Caco-2 (cell line): ENCODE data around the gene LRIT3. TPM values are rescaled to one million over a fixed set of nuclear protein-coding genes. Genes with fewer than 3 reads are reported as not detected.

Experiments used
- BruUV-seq: library from RNA; stranded (reverse); fragments of 400-500 nt; replicated peaks from 2 replicates; lab custom pipeline; 2021; lab: Mats Ljungman, UMichigan
- CTCF ChIA-PET: fragments of 300-600 bp; sonication (Branson Sonifier 250); formaldehyde crosslinking; loops from one replicate; lab custom pipeline; 2022; ENCODE audit warnings: antibody characterized with exemption; lab: Charles Lee
- POLR2A ChIA-PET: fragments of 300-600 bp; sonication (Branson Sonifier 250); formaldehyde crosslinking; loops from one replicate; lab custom pipeline; 2022; ENCODE audit warnings: antibody characterized with exemption; lab: Charles Lee
- DNase-seq, 2 experiments: peaks; one replicate each; pipeline versions ENCODE4 v3.0.0 to v3.0.0-alpha.2; 2020 to 2022
- H3K27me3 ChIP-seq: replicated peaks from 2 replicates; pipeline ENCODE4 v1.6.0; 2011; ENCODE audit warnings: low read length; ENCODE audit not compliant: control insufficient read depth, insufficient read depth
- H3K36me3 ChIP-seq: 2 replicates; pipeline ENCODE4 v1.5.1; 2011; ENCODE audit warnings: low read length; ENCODE audit not compliant: control insufficient read depth, insufficient read depth
- H3K4me1 ChIP-seq: fragments of 250-450 bp; sonication (Bioruptor Pico); 2 replicates; pipeline ENCODE4 v1.5.1; 2020; ENCODE audit warnings: mild to moderate bottlenecking
- H3K4me3 ChIP-seq: 2 replicates; pipeline ENCODE4 v1.5.1; 2011; ENCODE audit warnings: low read depth, mild to moderate bottlenecking, control low read depth, low read length
- H3K9me3 ChIP-seq: fragments of 250-450 bp; sonication (Bioruptor Pico); 2 replicates; pipeline ENCODE4 v1.5.1; 2020; ENCODE audit warnings: mild to moderate bottlenecking, moderate library complexity
- H3K27ac Mint-ChIP-seq: one replicate; pipeline ENCODE4 v1.8.0; 2022; ENCODE audit warnings: mixed read lengths; ENCODE audit not compliant: unreplicated experiment
- H3K27me3 Mint-ChIP-seq: one replicate; pipeline ENCODE4 v1.8.0; 2022; ENCODE audit warnings: mixed read lengths; ENCODE audit not compliant: insufficient read depth, unreplicated experiment
- H3K36me3 Mint-ChIP-seq: one replicate; pipeline ENCODE4 v1.8.0; 2022; ENCODE audit warnings: mild to moderate bottlenecking, mixed read lengths; ENCODE audit not compliant: insufficient read depth, unreplicated experiment
- H3K4me1 Mint-ChIP-seq: one replicate; pipeline ENCODE4 v1.8.0; 2022; ENCODE audit warnings: low read depth, mixed read lengths; ENCODE audit not compliant: unreplicated experiment
- H3K4me3 Mint-ChIP-seq: one replicate; pipeline ENCODE4 v1.8.0; 2022; ENCODE audit warnings: mild to moderate bottlenecking, moderate library complexity, mixed read lengths; ENCODE audit not compliant: unreplicated experiment
- H3K9me3 Mint-ChIP-seq: one replicate; pipeline ENCODE4 v1.8.0; 2022; ENCODE audit warnings: mixed read lengths; ENCODE audit not compliant: unreplicated experiment
- intact Hi-C: fragments of 100-400 bp; cut with micrococcal nuclease; formaldehyde crosslinking; loops from one replicate; pipeline ENCODE4 v1.10.0; 2022; ENCODE audit not compliant: unreplicated experiment
- total RNA-seq: library from RNA; stranded (reverse); gene quantifications from 2 replicates; pipeline ENCODE4 v1.2.3, GENCODE V29; 2022
- TF ChIP-seq, protein P1 (sequence below), 2 experiments: fragments of 200-600 bp in 1 of 2; IDR thresholded peaks; 1 replicate in 1 of 2; 2 replicates in 1 of 2; pipeline versions ENCODE4 v1.5.1 to v1.8.0; 2011 to 2022; ENCODE audit warnings: antibody characterized with exemption in 1 of 2, control low read depth in 1 of 2, inconsistent platforms in 1 of 2, low read depth in 1 of 2, low read length in 1 of 2, mild to moderate bottlenecking in 1 of 2, moderate library complexity in 1 of 2; ENCODE audit not compliant: insufficient read depth in 1 of 2, severe bottlenecking in 1 of 2, unreplicated experiment in 1 of 2

The LRIT3 gene
- total RNA-seq, 1 experiment from 2014 or later, result 0.34 TPM

DNA sequence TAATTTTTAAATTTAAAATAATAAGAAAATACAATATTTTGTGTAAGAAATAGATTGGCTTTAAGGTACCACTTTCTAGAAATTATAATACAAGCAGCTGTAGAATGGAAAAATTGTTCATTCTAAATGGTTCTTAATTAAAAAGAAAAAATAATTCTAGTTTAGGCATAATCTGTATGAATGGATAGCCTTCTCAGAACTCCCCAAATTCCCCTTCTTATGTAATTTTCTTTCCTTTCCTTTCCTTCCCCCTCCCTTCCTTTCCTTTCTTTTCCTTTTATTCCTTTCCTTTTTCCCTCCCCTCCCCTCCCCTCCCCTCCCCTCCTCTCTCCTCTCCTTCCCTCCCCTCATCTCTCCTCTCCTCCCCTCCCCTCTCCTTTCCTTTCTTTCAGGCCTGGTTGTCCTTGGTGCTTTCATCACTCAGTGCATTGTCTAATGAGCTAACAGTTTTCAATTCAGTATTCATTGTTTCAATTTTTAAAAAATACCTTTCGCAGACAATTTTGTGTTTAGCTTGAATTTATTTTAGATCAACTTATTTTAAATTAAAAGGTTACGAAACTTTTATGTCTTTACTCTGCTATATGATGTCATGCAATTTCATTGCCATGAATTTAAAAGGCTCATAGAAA is 28.8 kb downstream of the LRIT3 start:
- no peaks in the 10 kb centered on the region for H3K4me1 Mint-ChIP-seq
- no peaks in the 10 kb centered on the region for H3K9me3 Mint-ChIP-seq
- H3K4me1 ChIP-seq, result no peaks in the 10 kb centered on the region
- H3K27ac Mint-ChIP-seq, result no peak overlapping the region
- H3K27me3 ChIP-seq, result no peaks in the 10 kb centered on the region; the same call in 1 of the 2 replicates
- H3K4me3 ChIP-seq, result no peak overlapping the region
- TF ChIP-seq, protein P1, sequence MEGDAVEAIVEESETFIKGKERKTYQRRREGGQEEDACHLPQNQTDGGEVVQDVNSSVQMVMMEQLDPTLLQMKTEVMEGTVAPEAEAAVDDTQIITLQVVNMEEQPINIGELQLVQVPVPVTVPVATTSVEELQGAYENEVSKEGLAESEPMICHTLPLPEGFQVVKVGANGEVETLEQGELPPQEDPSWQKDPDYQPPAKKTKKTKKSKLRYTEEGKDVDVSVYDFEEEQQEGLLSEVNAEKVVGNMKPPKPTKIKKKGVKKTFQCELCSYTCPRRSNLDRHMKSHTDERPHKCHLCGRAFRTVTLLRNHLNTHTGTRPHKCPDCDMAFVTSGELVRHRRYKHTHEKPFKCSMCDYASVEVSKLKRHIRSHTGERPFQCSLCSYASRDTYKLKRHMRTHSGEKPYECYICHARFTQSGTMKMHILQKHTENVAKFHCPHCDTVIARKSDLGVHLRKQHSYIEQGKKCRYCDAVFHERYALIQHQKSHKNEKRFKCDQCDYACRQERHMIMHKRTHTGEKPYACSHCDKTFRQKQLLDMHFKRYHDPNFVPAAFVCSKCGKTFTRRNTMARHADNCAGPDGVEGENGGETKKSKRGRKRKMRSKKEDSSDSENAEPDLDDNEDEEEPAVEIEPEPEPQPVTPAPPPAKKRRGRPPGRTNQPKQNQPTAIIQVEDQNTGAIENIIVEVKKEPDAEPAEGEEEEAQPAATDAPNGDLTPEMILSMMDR (IDR thresholded peaks at IDR 0.05; ENCODE audit: insufficient read depth in 1 of 2, low read depth in 1 of 2, low read length in 1 of 2, severe bottlenecking in 1 of 2, unreplicated experiment in 1 of 2), result no peak
- H3K9me3 ChIP-seq, result no peaks in the 10 kb centered on the region
- no peak overlapping the region for H3K4me3 Mint-ChIP-seq
- ChIA-PET CTCF (no interaction called here), POLR2A (no interaction called here)
- H3K36me3 ChIP-seq, result no peaks in the 10 kb centered on the region
- intact Hi-C loops, result no loop called here
- H3K36me3 Mint-ChIP-seq, result no peaks in the 10 kb centered on the region
- peaks cover 4% of the 10 kb centered on the region for H3K27me3 Mint-ChIP-seq
- BruUV-seq, result no TSS peak
- no peak for DNase-seq

DNA sequence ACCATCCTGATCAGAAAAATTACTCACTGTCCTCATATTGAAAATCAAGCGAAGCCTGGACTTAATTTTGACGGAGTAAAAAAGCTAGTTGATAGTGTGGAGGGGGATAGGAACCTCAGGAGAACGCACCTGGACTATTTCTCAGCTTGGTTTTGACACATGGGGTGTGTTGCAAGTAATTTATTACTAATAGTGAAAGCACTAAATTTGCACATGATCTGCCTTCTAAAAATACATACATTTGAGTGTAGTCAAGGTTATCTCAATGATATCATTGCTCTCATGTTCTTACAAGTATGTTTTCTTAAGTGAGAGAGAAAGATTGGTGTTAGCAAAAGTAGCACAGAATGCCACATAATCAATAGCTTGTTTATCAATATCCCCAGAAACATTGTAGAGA is 29.5 kb downstream of the LRIT3 start:
- no TSS peak for BruUV-seq
- no peaks in the 10 kb centered on the region; the same call in 1 of the 2 replicates for H3K27me3 ChIP-seq
- H3K4me3 ChIP-seq, result no peak overlapping the region
- Mint-ChIP-seq H3K27me3 (peaks cover 4% of the 10 kb centered on the region), H3K9me3 (no peaks in the 10 kb centered on the region), H3K4me3 (no peak overlapping the region), H3K4me1 (no peaks in the 10 kb centered on the region), H3K27ac (no peak overlapping the region), H3K36me3 (no peaks in the 10 kb centered on the region)
- ChIA-PET CTCF (no interaction called here), POLR2A (no interaction called here)
- intact Hi-C loops, result no loop called here
- TF ChIP-seq, protein P1 (IDR thresholded peaks at IDR 0.05; ENCODE audit: insufficient read depth in 1 of 2, low read depth in 1 of 2, low read length in 1 of 2, severe bottlenecking in 1 of 2, unreplicated experiment in 1 of 2), result no peak
- no peaks in the 10 kb centered on the region for H3K4me1 ChIP-seq
- no peak for DNase-seq
- no peaks in the 10 kb centered on the region for H3K36me3 ChIP-seq
- no peaks in the 10 kb centered on the region for H3K9me3 ChIP-seq

DNA sequence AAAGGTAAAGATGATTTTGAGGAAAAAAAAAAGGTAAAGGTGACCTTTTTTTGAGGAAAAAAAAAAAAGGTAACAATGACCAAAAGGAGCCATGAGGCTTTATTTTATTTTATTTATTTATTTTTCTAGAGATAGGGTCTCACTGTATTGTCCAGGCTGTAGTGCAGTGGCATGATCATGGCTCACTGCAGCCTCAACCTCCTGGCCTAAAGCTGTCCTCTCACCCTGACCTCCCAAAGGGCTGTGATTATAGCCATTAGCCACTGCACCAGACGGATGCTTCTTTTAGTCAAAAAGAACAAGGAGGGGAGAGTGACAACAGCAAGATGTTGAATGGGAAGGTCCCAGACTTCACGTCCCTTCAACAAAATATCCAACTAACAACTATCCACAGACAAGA is 30.4 kb downstream of the LRIT3 start:
- no peak overlapping the region for H3K27ac Mint-ChIP-seq
- CTCF ChIA-PET, result no interaction called here
- POLR2A ChIA-PET, result no interaction called here
- TF ChIP-seq, protein P1 (IDR thresholded peaks at IDR 0.05; ENCODE audit: insufficient read depth in 1 of 2, low read depth in 1 of 2, low read length in 1 of 2, severe bottlenecking in 1 of 2, unreplicated experiment in 1 of 2), result no peak
- BruUV-seq, result no TSS peak
- no peak overlapping the region for H3K4me3 ChIP-seq
- H3K27me3 ChIP-seq, result no peaks in the 10 kb centered on the region; the same call in 1 of the 2 replicates
- no peaks in the 10 kb centered on the region for H3K9me3 Mint-ChIP-seq
- peaks cover 4% of the 10 kb centered on the region for H3K27me3 Mint-ChIP-seq
- no peaks in the 10 kb centered on the region for H3K4me1 Mint-ChIP-seq
- DNase-seq, result no peak
- no peaks in the 10 kb centered on the region for H3K9me3 ChIP-seq
- H3K36me3 Mint-ChIP-seq, result no peaks in the 10 kb centered on the region
- intact Hi-C loops, result no loop called here
- no peaks in the 10 kb centered on the region for H3K4me1 ChIP-seq
- H3K36me3 ChIP-seq, result no peaks in the 10 kb centered on the region
- H3K4me3 Mint-ChIP-seq, result no peak overlapping the region
